HEK293 (cell line): ENCODE data around the gene CCNYL1.

Experiments used
- PRDM1 ChIP-seq: fragments of 450-650 bp; formaldehyde crosslinking; IDR thresholded peaks from 2 replicates; pipeline ENCODE4; 2016; ENCODE audit warnings: missing biosample characterization, missing genetic modification characterization
- ZNF169 ChIP-seq: fragments of 450-650 bp; formaldehyde crosslinking; IDR thresholded peaks from 2 replicates; pipeline ENCODE4 v1.5.1; 2016; ENCODE audit warnings: missing biosample characterization, missing genetic modification characterization
- ZNF239 ChIP-seq: fragments of 450-650 bp; formaldehyde crosslinking; IDR thresholded peaks from 2 replicates; pipeline ENCODE4 v1.5.1; 2016; ENCODE audit warnings: missing biosample characterization, missing genetic modification characterization
- TF ChIP-seq, protein P1 (sequence below): fragments of 450-650 bp; formaldehyde crosslinking; IDR thresholded peaks from 2 replicates; pipeline ENCODE4 v1.5.1; 2016; ENCODE audit warnings: missing biosample characterization, missing genetic modification characterization
- TF ChIP-seq, protein P2 (sequence below): fragments of 450-650 bp; formaldehyde crosslinking; IDR thresholded peaks from 2 replicates; pipeline ENCODE4 v1.5.1; 2016; ENCODE audit warnings: missing biosample characterization, missing genetic modification characterization
- TF ChIP-seq, protein P3 (sequence below): fragments of 450-650 bp; formaldehyde crosslinking; IDR thresholded peaks from 2 replicates; pipeline ENCODE4 v1.5.1; 2017; ENCODE audit warnings: missing biosample characterization, missing genetic modification characterization
- TF ChIP-seq, protein P4 (sequence below): fragments of 450-650 bp; formaldehyde crosslinking; IDR thresholded peaks from 2 replicates; pipeline ENCODE4 v1.5.1; 2016; ENCODE audit warnings: missing biosample characterization, missing genetic modification characterization

DNA sequence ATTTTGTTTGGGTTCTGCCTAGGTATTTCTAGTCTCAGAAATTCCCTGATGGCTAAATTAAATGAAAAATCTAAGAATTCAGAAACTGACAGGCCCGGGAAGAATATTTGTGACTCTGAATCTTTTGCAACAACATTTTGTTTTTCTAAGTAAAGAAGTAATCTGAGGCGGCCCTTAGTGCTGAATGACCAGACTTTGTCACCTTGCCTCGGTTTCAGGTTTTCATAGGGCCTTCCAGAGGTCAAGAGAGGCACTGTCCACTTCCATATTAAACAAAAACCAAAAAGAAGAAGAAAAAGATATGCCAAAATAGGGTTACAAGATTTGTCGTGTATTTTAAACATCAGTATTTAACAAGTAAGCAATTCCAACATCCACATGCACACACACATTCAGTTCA, 16.1 kb upstream of the CCNYL1 start:
- TF ChIP-seq ZNF169 (no peak), PRDM1 (tag by site-specific recombination) (no peak), ZNF239 (tag by site-specific recombination) (no peak)
- TF ChIP-seq, protein P1, sequence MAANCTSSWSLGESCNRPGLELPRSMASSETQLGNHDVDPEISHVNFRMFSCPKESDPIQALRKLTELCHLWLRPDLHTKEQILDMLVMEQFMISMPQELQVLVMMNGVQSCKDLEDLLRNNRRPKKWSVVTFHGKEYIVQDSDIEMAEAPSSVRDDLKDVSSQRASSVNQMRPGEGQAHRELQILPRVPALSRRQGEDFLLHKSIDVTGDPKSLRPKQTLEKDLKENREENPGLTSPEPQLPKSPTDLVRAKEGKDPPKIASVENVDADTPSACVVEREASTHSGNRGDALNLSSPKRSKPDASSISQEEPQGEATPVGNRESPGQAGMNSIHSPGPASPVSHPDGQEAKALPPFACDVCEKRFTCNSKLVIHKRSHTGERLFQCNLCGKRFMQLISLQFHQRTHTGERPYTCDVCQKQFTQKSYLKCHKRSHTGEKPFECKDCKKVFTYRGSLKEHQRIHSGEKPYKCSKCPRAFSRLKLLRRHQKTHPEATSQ (tag by site-specific recombination), result no peak
- TF ChIP-seq, protein P2, sequence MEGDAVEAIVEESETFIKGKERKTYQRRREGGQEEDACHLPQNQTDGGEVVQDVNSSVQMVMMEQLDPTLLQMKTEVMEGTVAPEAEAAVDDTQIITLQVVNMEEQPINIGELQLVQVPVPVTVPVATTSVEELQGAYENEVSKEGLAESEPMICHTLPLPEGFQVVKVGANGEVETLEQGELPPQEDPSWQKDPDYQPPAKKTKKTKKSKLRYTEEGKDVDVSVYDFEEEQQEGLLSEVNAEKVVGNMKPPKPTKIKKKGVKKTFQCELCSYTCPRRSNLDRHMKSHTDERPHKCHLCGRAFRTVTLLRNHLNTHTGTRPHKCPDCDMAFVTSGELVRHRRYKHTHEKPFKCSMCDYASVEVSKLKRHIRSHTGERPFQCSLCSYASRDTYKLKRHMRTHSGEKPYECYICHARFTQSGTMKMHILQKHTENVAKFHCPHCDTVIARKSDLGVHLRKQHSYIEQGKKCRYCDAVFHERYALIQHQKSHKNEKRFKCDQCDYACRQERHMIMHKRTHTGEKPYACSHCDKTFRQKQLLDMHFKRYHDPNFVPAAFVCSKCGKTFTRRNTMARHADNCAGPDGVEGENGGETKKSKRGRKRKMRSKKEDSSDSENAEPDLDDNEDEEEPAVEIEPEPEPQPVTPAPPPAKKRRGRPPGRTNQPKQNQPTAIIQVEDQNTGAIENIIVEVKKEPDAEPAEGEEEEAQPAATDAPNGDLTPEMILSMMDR, result no peak
- TF ChIP-seq, protein P3, sequence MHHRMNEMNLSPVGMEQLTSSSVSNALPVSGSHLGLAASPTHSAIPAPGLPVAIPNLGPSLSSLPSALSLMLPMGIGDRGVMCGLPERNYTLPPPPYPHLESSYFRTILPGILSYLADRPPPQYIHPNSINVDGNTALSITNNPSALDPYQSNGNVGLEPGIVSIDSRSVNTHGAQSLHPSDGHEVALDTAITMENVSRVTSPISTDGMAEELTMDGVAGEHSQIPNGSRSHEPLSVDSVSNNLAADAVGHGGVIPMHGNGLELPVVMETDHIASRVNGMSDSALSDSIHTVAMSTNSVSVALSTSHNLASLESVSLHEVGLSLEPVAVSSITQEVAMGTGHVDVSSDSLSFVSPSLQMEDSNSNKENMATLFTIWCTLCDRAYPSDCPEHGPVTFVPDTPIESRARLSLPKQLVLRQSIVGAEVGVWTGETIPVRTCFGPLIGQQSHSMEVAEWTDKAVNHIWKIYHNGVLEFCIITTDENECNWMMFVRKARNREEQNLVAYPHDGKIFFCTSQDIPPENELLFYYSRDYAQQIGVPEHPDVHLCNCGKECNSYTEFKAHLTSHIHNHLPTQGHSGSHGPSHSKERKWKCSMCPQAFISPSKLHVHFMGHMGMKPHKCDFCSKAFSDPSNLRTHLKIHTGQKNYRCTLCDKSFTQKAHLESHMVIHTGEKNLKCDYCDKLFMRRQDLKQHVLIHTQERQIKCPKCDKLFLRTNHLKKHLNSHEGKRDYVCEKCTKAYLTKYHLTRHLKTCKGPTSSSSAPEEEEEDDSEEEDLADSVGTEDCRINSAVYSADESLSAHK, result no peak
- TF ChIP-seq, protein P4, sequence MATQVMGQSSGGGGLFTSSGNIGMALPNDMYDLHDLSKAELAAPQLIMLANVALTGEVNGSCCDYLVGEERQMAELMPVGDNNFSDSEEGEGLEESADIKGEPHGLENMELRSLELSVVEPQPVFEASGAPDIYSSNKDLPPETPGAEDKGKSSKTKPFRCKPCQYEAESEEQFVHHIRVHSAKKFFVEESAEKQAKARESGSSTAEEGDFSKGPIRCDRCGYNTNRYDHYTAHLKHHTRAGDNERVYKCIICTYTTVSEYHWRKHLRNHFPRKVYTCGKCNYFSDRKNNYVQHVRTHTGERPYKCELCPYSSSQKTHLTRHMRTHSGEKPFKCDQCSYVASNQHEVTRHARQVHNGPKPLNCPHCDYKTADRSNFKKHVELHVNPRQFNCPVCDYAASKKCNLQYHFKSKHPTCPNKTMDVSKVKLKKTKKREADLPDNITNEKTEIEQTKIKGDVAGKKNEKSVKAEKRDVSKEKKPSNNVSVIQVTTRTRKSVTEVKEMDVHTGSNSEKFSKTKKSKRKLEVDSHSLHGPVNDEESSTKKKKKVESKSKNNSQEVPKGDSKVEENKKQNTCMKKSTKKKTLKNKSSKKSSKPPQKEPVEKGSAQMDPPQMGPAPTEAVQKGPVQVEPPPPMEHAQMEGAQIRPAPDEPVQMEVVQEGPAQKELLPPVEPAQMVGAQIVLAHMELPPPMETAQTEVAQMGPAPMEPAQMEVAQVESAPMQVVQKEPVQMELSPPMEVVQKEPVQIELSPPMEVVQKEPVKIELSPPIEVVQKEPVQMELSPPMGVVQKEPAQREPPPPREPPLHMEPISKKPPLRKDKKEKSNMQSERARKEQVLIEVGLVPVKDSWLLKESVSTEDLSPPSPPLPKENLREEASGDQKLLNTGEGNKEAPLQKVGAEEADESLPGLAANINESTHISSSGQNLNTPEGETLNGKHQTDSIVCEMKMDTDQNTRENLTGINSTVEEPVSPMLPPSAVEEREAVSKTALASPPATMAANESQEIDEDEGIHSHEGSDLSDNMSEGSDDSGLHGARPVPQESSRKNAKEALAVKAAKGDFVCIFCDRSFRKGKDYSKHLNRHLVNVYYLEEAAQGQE (tag by site-specific recombination), result no peak
